Esophagus muscularis mucosa (tissue), 4 donors: Measurements from ENCODE around the gene OGDH. TPM values are rescaled to one million over a fixed set of nuclear protein-coding genes. Genes with fewer than 3 reads are reported as not detected.

Source experiments
- DNase-seq: peaks from one replicate; pipeline ENCODE4 v3.0.0-alpha.2; 2017; ENCODE audit errors: extremely low spot score
- H3K27ac ChIP-seq, 4 donors: fragments of 200-600 bp; sonication (generic); replicated peaks in 1 of 4; 1 replicate in 3 of 4; 2 replicates in 1 of 4; pipeline ENCODE4 v1.5.1; 2016 to 2019; ENCODE audit warnings: mild to moderate bottlenecking in 1 of 4
- H3K27me3 ChIP-seq, 4 donors: fragments of 200-600 bp; sonication (generic); one replicate each; pipeline versions ENCODE4 v1.5.1 to v1.6.0; 2016 to 2019
- H3K36me3 ChIP-seq, 4 donors: fragments of 200-600 bp; sonication (generic); one replicate each; pipeline ENCODE4 v1.5.1; 2016 to 2019
- H3K4me1 ChIP-seq, 4 donors: fragments of 200-600 bp; sonication (generic); one replicate each; pipeline ENCODE4 v1.5.1; 2016 to 2019
- H3K4me3 ChIP-seq, 4 donors: fragments of 200-600 bp; sonication (generic); 1 replicate in 2 of 4; 2 replicates in 2 of 4; pipeline ENCODE4 v1.5.1; 2016 to 2019; ENCODE audit warnings: mild to moderate bottlenecking in 4 of 4, moderate library complexity in 1 of 4
- H3K9me3 ChIP-seq, 4 donors: fragments of 200-600 bp; sonication (generic); 1 replicate in 3 of 4; 2 replicates in 1 of 4; pipeline ENCODE4 v1.5.1; 2016 to 2019
- EP300 ChIP-seq: sonication (generic); formaldehyde crosslinking; IDR thresholded peaks from one replicate; pipeline ENCODE4 v1.6.1; 2017; ENCODE audit warnings: antibody characterized with exemption
- POLR2A ChIP-seq: fragments of 450-650 bp; IDR thresholded peaks from one replicate; pipeline ENCODE4 v1.6.1; 2017; ENCODE audit warnings: antibody characterized with exemption, moderate library complexity, mild to moderate bottlenecking, low read depth
- POLR2AphosphoS5 ChIP-seq, 2 donors: sonication (generic); formaldehyde crosslinking; IDR thresholded peaks; one replicate each; pipeline ENCODE4 v1.6.1; 2017; ENCODE audit warnings: antibody characterized with exemption in 2 of 2
- WGBS: methylation state at CpG from one replicate; pipeline ENCODE4 v1.1.5; 2018; 5-methylcytosine and 5-hydroxymethylcytosine counted together
- intact Hi-C: fragments of 100-400 bp; cut with DNase I; formaldehyde crosslinking; loops from one replicate; pipeline ENCODE4 v1.15.1; 2023
- total RNA-seq, 4 donors: library from RNA; depleted of rRNA; stranded (reverse); fragments of >200 nt; gene quantifications; one replicate each; pipeline versions ENCODE4 v1.1.0 to v1.2.1, GENCODE V29; 2016
- TF ChIP-seq, protein P1 (sequence below), 3 experiments: fragments of 200-600 bp in 2 of 3; fragments of 450-650 bp in 1 of 3; sonication (generic) in 2 of 3; IDR thresholded peaks; one replicate each; pipeline ENCODE4 v1.5.1; 2017 to 2019; ENCODE audit warnings: antibody characterized with exemption in 3 of 3, mild to moderate bottlenecking in 2 of 3, moderate library complexity in 1 of 3

The OGDH gene
- total RNA-seq, 4 donors from 2014 or later, result 135 to 184 (median 145) TPM

DNA sequence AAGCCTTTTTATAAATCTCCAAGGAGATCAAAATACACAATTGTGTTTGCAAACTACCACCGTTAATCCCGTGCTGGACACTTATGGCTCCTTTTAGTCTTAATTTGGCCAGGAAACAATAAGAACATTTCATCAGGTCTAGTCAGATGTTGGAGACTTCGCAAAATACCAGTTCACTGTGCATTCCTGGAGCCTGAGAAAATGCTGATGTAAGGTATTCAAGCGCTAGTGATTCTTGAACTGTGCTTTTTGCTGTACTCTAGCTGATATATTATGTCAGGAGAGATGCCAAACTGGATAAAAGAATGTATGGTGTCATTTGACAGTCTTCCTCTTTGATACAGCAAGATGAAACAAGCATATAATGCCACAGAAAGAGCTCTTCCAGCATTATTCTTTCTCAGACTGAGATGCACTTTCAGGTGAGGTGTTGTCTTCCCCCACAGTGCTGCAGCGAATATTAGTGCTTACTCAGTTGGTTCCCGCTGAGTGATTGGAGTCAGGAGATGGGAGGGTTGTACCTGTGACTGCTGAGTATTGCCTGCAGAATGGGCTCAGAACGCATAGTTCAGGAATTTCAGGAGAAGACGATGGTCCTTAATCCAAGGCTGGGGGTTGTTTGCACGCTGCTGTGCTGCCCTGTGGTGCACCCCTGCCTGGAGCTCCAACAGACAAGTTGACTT, 59.2 kb downstream of the OGDH start:
- intact Hi-C loops, result no loop called here
- peaks cover 13 to 77% (median 50%) of the 10 kb centered on the region in 4 donors for H3K36me3 ChIP-seq
- TF ChIP-seq POLR2AphosphoS5 (IDR thresholded peaks at IDR 0.05), result no peak
- TF ChIP-seq, protein P1, sequence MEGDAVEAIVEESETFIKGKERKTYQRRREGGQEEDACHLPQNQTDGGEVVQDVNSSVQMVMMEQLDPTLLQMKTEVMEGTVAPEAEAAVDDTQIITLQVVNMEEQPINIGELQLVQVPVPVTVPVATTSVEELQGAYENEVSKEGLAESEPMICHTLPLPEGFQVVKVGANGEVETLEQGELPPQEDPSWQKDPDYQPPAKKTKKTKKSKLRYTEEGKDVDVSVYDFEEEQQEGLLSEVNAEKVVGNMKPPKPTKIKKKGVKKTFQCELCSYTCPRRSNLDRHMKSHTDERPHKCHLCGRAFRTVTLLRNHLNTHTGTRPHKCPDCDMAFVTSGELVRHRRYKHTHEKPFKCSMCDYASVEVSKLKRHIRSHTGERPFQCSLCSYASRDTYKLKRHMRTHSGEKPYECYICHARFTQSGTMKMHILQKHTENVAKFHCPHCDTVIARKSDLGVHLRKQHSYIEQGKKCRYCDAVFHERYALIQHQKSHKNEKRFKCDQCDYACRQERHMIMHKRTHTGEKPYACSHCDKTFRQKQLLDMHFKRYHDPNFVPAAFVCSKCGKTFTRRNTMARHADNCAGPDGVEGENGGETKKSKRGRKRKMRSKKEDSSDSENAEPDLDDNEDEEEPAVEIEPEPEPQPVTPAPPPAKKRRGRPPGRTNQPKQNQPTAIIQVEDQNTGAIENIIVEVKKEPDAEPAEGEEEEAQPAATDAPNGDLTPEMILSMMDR (IDR thresholded peaks at IDR 0.05), result no peak
- H3K27me3 ChIP-seq, result no peaks in the 10 kb centered on the region
- H3K4me3 ChIP-seq, result no peak overlapping the region
- no peak overlapping the region for H3K27ac ChIP-seq
- DNase-seq, result no peak
- peaks cover 0 to 11% (median 5%) of the 10 kb centered on the region in 4 donors for H3K9me3 ChIP-seq
- peaks cover 8 to 14% (median 9%) of the 10 kb centered on the region in 4 donors for H3K4me1 ChIP-seq
- 60% methylated on average over 9 of the region's 9 CpGs for whole genome bisulfite sequencing

DNA sequence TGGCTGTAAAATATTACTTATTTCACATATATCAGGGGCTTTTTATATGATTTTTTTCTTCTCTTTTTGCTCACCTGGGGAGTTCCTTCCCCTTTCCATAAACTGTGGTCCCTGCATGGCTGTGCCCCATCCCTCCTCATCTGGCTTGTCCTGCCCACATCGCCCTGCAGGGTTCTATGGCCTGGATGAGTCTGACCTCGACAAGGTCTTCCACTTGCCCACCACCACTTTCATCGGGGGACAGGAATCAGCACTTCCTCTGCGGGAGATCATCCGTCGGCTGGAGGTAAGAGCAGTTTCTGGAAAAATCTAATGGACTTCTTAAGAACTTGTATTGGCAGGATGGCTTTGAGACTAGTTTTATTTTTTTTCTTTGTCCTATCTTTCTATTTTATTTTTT, 60.1 kb downstream of the OGDH start:
- WGBS, result 86% methylated on average over 6 of the region's 6 CpGs
- H3K36me3 ChIP-seq, result peaks cover 11 to 68% (median 50%) of the 10 kb centered on the region in 4 donors
- peaks cover 8 to 14% (median 9%) of the 10 kb centered on the region in 4 donors for H3K4me1 ChIP-seq
- no peak for DNase-seq
- peaks cover 0 to 2% (median under 1%) of the 10 kb centered on the region in 4 donors for H3K9me3 ChIP-seq
- H3K4me3 ChIP-seq, result no peak overlapping the region
- no peak overlapping the region for H3K27ac ChIP-seq
- TF ChIP-seq POLR2A, result no peak
- no peak for TF ChIP-seq POLR2AphosphoS5 (IDR thresholded peaks at IDR 0.05)
- TF ChIP-seq, protein P1 (IDR thresholded peaks at IDR 0.05), result no peak
- TF ChIP-seq EP300, result no peak
- H3K27me3 ChIP-seq, result no peaks in the 10 kb centered on the region
- intact Hi-C loops, result no loop called here

DNA sequence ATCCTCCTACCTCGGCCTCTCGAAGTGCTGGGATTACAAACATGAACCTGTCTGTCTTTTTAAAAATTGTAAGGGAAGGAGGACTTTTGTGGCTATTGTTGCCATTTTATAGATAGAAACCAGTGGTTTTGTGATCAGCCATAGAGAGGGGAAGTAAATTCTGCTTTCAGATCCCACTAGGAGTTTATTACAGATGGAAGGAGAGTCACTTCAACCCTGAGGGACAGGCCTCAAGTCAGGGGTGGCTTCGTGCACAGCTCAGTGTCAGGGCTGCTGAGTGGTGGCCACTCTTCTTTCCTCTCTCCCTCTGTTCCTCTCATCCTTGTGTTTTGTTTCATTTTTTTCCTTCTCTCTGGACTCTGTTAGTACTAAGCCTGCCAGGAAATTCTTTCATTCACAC, 60.8 kb downstream of the OGDH start:
- Histone ChIP-seq H3K9me3 (no peaks in the 10 kb centered on the region), H3K4me3 (no peak overlapping the region), H3K36me3 (peaks cover 11 to 64% (median 47%) of the 10 kb centered on the region in 4 donors), H3K27ac (no peak overlapping the region), H3K27me3 (no peaks in the 10 kb centered on the region), H3K4me1 (peaks cover 8 to 14% (median 9%) of the 10 kb centered on the region in 4 donors)
- no peak for DNase-seq
- intact Hi-C loops, result no loop called here
- no peak for TF ChIP-seq EP300
- TF ChIP-seq POLR2AphosphoS5 (IDR thresholded peaks at IDR 0.05), result no peak
- no peak for TF ChIP-seq POLR2A
- TF ChIP-seq, protein P1 (IDR thresholded peaks at IDR 0.05), result no peak
- 91% methylated on average over 3 of the region's 3 CpGs for WGBS

DNA sequence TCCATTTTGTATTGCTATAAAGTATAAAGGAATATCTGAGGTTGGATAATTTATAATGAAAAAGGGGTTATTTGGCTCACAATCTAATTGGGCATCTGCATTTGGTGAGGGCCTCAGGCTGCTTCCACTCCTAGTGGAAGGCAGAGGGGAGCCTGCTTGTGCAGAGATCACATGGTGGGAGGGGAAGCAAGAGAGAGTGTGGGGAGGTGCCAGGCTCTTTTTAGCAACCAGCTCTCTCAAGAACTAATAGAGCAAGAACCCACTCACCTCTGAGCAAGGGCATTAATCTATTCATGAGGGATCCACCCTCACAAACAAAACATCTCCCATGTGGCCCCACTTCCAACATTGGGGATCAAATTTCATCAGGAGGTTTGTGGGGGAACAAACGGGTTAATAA, 64.6 kb downstream of the OGDH start:
- no peak for TF ChIP-seq POLR2A
- TF ChIP-seq, protein P1 (IDR thresholded peaks at IDR 0.05), result no peak
- TF ChIP-seq EP300, result no peak
- TF ChIP-seq POLR2AphosphoS5 (IDR thresholded peaks at IDR 0.05), result no peak
- intact Hi-C loops, result no loop called here
- Histone ChIP-seq H3K9me3 (no peaks in the 10 kb centered on the region), H3K27me3 (no peaks in the 10 kb centered on the region), H3K36me3 (peaks cover 39 to 87% (median 68%) of the 10 kb centered on the region in 4 donors), H3K4me1 (peaks cover 0 to under 1% (median under 1%) of the 10 kb centered on the region in 4 donors), H3K27ac (no peak overlapping the region), H3K4me3 (no peak overlapping the region)
- WGBS, result 79% methylated on average over 1 of the region's 1 CpG
- DNase-seq, result no peak
